Measurements from ENCODE around the gene SLC37A1. TPM values are rescaled to one million over a fixed set of nuclear protein-coding genes. Genes with fewer than 3 reads are reported as not detected.

Gene SLC37A1
- polyA plus RNA-seq, 4 donors = 7.1 to 10.5 (median 9.5) TPM

DNA sequence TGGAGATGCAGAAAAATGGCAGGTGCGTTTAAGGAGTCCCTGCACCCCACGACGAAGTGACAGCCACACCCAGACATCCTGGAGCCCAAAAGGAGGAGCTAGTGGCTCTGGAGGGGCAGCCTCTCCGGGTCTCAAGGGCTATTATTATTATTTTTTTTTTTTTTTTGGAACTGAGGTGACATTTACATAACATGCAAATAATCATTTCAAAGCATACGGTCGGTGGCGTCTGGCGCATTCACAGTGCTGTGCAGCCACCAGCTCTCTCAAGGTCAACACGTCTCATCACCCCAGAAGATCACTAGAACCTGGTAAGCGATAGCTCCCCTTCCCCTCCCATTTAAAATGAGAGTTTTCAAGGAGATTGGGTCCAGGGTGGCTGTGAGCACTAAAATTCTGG lies 72.2 kb downstream of the SLC37A1 start:
- DNase-seq (ENCODE audit: low read depth in 4 of 4, low spot score in 2 of 4) = no peak

DNA sequence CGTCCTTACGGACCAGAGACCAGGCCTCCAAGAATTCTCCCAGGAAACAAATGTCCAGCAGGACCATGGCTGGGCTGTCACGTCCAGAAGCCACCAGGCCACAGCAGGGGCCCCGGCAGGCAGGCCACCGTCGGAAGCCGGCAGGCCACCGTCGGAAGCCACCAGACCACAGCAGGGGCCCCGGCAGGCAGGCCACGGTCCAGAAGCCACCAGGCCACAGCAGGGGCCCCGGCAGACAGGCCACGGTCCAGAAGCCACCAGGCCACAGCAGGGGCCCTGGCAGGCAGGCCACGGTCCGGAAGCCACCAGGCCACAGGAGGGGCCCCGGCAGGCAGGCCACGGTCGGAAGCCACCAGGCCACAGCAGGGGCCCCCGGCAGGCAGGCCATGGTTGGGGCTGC lies 72.8 kb downstream of the SLC37A1 start:
- no peak for DNase-seq (ENCODE audit: low read depth in 4 of 4, low spot score in 2 of 4)

DNA sequence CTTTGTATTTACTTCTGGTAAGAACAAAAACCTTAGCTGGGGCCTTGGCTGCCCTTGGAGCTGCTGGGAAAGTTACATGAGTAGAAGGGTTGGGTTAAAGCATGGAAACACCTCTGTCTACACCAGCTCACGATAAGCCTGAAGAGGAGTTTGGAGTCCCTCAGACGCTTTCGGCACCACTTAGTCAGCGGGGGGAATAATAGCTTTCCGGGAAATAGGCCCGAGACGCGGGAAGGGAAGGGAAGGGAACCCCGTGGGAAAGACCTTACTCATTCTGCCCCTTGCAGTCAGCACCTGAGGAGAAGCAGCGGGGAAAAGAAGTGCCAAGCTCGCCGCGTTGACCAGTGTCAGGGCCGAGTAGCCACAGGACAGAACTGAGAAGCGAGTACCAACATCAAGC lies 73.4 kb downstream of the SLC37A1 start:
- no peak for DNase-seq (ENCODE audit: low read depth in 4 of 4, low spot score in 2 of 4)

DNA sequence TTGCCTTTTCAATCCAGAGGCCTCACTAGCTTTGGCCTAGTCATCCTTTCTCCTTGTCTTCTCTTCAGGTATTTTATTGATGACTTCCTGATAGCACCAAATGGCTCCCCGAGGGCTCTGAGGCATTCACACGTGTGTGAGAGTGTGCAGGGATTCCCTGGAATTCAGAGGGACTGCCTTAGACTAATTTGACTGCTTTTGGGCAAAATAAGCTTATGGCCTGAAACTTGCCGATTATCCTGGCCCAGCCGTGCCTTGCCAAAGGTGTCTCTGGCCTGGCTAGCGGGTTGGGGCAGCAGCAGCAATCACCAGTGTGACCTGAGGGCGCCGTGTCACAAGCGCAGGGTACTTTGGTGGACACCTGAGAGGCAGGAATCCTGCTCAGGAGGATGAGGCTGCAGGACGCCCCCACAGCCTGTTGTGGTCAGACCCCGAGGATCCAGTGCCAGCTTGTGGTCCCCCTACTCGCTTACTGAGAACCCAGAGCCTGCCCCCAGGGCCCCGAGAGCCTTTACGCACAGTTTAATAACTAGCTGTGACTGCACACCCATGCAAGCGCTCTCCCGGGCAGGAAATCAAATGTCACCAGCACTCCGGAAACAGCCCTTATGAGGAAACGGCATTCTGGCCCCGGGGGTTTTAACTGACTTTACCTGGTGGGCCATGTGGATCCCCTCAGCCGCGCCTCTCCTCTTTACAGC lies 76.9 kb downstream of the SLC37A1 start:
- DNase-seq (ENCODE audit: low read depth in 4 of 4, low spot score in 2 of 4) = no peak

DNA sequence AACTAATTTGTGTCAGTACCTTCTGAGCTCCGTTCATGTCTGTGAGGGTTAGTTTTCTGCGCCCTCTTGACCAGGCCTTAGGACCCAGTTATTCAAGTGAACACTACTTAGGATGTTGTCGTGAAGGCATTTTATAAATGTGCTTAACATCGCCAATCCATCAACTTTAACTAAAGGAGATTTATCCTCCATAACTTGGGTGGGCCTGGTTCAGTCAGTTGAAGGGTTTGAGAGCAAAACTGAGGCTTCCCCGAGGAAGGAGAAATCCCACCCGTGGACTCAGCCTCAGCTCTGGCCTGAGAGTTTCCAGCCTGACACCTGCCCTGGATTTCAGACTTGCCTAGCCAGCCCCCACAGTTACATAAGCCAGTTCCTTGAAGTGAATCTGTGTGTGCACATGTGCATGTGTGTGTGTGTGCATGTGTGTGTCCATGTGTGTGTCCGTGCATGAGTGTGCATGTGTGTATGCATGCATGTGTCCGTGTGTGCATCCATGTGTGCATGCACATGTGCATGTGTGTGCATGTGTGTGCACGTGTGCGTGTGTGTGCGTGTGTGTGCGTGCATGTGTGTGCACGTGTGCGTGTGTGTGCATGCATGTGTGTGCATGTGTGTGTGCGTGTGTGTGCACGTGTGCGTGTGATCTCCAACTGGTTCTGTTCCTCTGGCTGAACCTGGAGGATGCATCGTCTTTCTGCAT lies 77.7 kb downstream of the SLC37A1 start:
- DNase-seq (ENCODE audit: low read depth in 4 of 4, low spot score in 2 of 4) = no peak

DNA sequence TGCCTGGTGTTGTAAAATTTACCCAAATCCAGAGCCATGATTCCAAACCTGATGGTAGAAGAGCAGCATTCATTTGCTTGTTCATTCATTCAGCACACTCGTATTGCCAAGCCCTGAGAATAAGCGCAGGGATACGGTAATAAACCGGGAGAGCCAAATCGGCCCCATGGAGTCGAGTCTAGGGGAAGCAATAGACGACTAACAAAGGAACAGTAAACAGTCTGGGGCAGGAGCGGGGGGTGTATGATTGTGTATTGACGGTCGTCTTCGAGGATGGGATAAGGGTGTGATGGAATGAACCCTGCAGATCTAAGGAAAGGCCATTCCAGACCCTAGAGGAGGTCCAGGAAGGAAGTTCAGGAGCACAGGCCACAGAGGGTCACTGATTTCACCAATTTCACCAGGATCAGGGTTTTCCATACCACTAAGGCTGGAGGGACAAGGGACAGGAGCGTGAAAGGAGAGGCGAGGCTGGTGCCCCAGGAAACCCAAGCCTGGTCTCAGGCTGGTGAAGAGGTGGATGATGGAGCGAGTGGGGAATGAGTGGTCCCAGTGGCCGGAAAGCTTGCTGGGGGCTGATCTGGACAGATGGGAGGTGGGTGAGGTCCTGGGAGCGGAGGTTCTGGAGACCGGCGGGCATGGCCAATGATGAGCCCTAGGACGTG lies 78.6 kb downstream of the SLC37A1 start:
- no peak for DNase-seq (ENCODE audit: low read depth in 4 of 4, low spot score in 2 of 4)

DNA sequence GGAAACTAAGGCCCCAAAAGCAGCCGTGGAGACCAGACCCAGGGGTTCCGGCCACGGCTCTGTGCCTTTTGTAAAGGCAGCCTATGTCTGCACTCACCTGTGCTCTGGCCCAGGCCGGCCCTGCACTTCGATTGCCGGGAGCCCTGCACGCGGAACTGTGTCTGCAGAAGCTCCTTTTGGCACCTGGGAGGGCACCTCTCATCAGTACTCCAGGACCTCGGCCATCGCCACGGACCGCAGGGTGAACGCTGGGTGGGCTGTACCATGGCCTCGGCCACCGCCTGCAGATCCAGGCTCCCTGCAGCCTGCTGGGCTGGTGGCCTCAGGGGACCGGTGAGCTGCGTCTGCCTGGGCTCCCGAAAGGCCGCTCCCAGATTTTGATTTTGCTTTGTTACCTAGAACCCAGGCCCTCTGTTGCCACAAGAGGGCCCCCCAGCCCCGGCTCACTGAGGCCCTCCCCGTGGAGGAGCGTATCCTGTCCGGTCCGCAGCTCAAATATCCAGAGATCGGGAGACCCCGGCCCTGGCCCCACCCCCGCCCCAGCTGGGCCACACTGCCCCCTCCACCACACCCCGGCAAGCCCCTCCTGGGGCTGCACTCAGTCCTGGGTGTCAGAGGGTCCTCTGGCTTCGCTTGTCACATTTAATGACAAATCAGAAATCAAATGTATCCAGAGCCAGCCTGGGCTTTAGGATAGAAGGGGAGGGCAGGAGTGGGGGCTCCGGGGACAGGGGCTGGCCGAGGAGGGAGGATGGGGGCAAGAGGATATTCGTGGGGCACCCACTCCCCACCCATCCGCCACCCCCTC lies 79.6 kb downstream of the SLC37A1 start:
- no peak for DNase-seq (ENCODE audit: low read depth in 4 of 4, low spot score in 2 of 4)

DNA sequence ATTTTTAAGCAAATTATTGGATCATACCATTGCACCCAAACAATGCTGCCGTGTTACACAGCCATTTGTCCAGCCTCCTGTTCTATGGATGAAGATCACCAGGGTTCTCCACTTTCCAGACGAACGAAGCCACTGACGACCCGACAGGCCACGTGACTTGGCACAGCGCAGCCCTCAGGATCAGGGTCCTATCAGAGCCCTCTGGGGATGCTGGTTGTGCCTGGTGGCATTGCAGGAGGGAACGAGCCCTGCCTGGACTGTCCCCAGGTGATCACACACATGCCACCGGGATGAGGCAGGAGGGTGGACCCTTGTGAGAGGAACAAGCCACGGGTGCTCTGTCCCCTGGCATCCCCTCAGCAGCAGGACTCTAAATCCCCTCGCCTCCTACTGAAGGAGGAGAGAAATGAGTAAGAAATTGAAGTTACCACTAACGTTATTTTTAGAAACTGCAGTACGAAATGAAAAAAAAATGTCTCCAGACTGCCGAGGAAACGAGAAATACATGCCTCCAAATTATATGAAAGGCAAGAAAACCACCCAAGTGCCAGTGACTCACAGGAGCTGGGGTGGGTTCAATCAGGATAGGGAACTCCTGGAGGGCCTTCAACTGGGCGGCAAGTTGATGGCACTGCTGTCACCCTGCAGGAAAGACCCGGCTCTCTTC lies 81.1 kb downstream of the SLC37A1 start:
- no peak for DNase-seq (ENCODE audit: low read depth in 4 of 4, low spot score in 2 of 4)

DNA sequence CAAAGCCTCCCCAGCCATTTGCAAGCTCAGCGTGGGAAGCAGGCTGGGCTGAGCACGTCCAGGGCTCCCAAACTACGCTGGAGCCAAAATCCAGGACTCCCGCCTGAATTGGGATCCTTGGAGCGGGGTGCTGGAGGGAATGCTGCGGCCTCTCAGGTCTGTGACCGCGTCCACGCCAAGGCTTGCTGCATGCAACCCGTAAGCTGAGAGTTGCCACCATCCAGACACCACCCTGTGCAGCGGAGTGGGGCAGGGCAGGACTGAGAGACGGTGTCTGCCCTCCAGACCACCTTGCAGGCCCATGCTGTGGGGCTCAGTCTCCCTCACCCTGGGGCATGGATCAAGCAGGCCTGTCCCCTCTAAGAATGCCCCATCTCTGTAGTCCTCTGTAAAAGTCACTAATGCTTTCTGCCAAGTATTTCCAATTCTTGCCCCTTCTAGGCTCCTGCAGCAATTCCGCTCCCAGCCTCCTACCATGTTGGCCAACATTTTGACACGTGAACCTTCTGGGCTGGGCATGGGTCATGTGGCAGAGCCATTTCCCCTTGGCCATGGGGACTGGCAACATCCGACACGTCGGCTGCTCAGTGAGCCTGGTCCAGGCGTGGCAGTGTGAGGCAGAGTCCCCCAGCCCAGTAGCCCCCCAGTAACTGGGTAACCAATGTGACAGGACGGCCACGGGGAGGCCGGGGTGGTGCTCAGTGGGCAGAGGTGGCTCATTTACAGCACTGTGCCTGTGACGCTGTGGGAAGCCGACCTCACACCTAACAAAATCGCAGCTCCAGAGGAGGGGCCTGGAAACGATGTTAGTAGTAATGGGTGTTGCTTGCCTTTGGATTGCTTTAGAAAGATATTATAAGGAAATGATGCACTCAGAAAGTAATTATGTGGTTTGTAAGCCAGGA lies 81.9 kb downstream of the SLC37A1 start:
- no peak for DNase-seq (ENCODE audit: low read depth in 4 of 4, low spot score in 2 of 4)

DNA sequence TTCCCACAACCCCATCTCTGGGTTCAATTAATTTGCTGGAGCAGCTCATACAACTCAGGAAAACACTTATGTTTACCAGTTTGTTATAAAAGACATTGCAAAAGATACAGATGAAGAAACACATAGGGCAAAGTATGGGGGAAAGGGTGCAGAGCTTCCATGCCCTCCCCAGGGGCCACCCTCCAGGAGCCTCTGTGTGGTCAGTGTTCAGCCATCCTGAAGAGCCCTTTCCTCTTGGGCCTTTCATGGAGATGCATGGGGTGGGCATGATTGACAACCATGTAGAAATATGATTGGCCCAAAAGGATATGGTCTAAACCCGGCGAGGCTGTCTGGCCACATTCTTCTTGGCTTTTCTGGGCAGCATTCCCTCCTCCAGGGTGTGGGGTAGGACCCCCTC lies 83.0 kb downstream of the SLC37A1 start:
- no peak for DNase-seq (ENCODE audit: low read depth in 4 of 4, low spot score in 2 of 4)

DNA sequence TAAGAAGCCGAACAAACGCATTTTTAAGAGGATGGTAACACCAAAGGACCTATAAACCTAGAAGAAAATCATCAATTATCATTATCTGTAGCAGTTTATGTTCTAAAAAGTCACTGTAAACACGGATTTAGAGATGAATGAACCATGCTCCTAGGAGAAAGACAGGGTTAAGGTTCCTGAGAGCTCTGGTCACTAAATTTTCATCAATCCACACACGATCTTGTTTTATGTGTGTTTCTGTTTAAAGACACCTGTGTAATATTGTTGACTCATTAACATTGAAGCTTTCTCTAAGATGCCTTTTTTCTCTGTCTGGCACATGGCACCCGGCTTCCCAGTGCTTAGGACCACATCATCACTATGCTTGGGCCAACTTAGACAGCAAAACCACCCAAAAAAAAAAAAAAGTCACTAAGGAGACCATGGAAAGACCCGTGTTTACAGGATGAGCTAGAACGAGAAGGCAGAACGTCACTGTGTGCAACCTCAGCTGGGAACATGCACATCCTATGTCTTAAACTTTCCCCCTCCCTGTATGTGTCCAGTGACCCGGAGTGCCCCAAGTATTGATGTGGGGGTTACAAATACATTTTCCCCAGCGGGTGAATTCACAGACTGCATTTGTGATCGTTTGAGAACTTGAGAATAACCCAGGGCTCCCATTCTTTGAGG lies 84.0 kb downstream of the SLC37A1 start:
- DNase-seq (ENCODE audit: low read depth in 4 of 4, low spot score in 2 of 4) = no peak

DNA sequence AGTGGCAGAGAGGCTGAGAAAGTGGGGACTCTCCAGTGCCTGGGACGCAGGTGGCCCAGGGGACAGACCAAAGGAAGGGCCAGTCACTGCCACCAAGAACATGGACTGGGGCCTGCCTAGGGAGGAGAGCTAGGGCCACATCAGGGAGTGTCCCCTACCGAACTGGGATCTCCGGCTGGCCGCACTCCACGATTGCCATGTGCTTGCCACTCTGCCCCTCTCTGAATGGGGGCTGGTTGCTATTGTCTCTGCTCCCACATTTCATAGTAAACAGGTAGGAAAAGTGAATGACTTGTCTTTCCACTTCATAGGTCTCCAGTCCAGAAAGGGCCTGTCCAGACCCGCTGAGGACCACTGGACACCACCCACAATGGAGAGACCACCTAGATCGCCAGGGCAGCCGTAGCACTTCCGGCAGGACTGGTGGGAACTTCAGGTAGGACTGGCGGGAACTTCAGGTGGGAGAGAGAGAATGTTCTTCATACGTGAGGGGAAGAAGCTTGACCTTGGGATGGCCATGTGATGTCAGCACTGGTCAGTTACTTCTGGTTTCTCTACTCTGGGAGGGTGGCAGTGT lies 84.6 kb downstream of the SLC37A1 start:
- DNase-seq (ENCODE audit: low read depth in 4 of 4, low spot score in 2 of 4) = no peak

DNA sequence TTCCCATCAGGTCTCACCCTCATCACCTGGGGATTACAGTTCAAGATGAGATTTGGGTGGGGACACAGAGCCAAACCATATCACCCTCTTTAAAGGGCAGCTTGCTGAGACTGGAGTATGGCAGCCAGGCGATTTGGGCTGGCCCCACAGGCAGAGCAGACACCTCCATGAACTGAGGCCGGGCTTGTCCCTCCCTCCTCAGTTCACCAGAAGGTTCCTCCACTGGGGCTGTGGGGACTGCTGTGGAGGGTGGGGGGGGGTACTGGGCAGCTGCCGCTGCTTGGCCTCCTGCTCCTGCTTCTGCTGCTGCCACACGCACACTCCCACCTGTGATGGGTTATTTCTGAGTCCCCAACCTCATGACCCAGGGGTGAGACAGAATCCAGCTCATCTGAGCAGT lies 85.8 kb downstream of the SLC37A1 start:
- no peak for DNase-seq (ENCODE audit: low read depth in 4 of 4, low spot score in 2 of 4)

DNA sequence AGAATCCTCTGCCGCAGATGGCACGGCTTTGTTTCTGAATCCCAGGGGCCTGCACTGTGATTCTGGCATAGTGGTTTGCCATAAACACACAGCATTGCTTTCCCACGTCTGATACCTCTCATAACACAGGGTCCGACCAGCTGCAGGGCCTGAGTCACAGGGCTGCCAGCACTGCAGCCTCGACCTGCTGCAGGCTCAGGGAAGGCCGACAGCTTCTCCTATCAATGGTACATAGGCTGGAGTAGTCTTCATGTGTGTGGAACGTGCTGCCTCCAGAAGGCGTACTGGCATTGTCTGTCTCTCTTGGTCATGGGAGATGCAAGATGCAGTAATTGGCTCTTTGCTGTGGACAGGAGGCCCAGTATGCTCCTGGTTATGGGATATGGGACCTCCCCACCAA lies 86.3 kb downstream of the SLC37A1 start:
- DNase-seq (ENCODE audit: low read depth in 4 of 4, low spot score in 2 of 4) = no peak

DNA sequence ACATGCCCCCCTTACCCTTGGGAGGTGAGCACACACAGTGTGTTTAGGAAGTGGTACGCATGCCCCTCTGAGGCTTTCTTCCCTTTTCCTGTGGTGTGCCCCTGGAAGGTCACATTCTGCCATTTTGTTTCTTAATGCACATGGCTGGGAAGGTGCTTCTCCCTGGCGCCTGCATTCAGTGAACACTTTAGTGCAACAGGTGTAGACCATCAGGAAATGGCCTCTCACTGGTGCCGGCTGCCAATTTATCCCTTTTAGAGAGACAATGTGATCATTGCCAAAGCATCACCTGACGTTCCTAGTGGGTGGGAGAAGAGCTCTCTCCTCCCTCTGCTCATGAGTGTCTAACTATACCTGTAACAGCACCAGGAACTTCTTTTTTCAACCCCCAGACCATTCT lies 88.0 kb downstream of the SLC37A1 start:
- no peak for DNase-seq (ENCODE audit: low read depth in 4 of 4, low spot score in 2 of 4)

DNA sequence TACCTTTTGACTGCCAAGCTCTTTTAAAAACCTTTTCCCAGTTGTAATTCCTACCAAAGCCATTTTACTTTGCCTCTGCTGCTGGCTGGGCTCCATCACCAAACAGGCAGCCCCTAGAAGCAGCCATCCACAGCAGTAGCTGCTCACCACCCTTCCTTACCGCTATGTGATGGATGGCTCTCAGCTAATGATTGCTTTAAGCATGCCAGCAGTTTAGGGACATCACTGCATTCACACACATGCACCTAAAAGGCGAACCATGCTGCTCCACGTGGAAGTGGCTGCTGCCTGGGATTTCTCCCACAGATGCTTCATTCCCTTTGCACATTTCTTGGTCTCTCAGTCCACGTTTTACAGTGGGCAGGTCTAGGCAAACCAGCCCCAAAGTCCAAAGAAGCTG lies 93.5 kb downstream of the SLC37A1 start:
- DNase-seq (ENCODE audit: low read depth in 4 of 4, low spot score in 2 of 4) = no peak

DNA sequence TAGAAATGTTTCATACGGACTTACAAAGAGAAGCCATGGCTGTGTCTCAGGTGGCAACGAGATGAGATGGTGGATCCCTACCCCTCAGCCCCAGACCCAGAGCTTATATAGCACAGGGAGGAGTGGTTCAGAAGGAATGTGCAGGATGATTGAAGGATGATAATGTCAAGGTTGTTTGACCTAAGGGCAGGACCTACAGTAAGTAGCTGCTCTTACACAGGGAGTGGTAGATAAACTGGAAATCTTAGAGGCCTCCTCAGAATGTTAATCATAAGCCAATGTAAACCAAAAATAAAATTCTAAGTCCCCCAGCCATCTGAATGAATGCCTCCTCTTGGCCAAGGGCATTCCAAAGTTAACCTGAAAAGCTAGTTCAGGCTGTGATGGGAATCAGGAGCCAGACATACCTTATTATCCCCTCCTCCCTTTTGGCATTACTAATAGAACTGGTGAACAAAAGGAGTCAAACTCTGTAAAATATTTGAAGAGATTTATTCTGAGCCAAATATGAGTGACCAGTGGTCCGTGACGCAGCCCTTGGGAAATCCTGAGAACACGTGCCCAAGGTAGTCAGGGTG lies 94.0 kb downstream of the SLC37A1 start:
- no peak for DNase-seq (ENCODE audit: low read depth in 4 of 4, low spot score in 2 of 4)

DNA sequence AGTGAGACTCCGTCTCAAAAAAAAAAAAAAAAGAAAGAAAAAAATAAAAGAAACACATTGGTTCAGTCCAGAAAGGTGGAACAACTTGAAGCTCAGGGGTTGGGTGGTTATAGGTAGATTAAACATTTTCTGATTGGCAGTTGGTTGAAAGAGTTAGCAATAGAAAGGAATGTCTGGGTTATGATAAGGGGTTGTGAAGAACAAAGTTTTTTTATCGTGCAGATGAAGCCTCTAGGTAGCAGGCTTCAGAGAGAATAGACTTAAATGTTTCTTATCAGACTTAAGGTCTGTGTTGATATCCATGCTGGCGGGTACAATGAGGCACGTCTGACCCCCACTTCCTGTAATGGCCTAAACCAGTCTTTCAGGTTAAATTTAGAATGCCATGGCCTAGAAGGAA lies 94.8 kb downstream of the SLC37A1 start:
- no peak for DNase-seq (ENCODE audit: low read depth in 4 of 4, low spot score in 2 of 4)
